Activated naive CD4-positive, alpha-beta T cell treated with anti-CD3 and anti-CD28 coated beads, Interleukin-2, amount 50 U/mL, for 24 hours (primary cell): Measurements from ENCODE around the gene ZBED1.
"Not testable (repeated sequence)": the region's sequence is repeated elsewhere in the genome, so short reads cannot be mapped to it uniquely, and the experiment has no call there.

Experiments
- H3K27ac Mint-ChIP-seq: one replicate; pipeline ENCODE4 v1.8.0; 2021; ENCODE audit warnings: mild to moderate bottlenecking, mixed read lengths
- H3K27me3 Mint-ChIP-seq: one replicate; pipeline ENCODE4 v1.8.0; 2021; ENCODE audit warnings: mixed read lengths
- H3K36me3 Mint-ChIP-seq: one replicate; pipeline ENCODE4 v1.8.0; 2021; ENCODE audit warnings: mixed read lengths
- H3K4me1 Mint-ChIP-seq: one replicate; pipeline ENCODE4 v1.8.0; 2021; ENCODE audit warnings: mixed read lengths
- H3K4me3 Mint-ChIP-seq: one replicate; pipeline ENCODE4 v1.8.0; 2021; ENCODE audit warnings: mild to moderate bottlenecking, mixed read lengths
- H3K9me3 Mint-ChIP-seq: one replicate; pipeline ENCODE4 v1.8.0; 2021; ENCODE audit warnings: mixed read lengths

ZBED1 gene

DNA sequence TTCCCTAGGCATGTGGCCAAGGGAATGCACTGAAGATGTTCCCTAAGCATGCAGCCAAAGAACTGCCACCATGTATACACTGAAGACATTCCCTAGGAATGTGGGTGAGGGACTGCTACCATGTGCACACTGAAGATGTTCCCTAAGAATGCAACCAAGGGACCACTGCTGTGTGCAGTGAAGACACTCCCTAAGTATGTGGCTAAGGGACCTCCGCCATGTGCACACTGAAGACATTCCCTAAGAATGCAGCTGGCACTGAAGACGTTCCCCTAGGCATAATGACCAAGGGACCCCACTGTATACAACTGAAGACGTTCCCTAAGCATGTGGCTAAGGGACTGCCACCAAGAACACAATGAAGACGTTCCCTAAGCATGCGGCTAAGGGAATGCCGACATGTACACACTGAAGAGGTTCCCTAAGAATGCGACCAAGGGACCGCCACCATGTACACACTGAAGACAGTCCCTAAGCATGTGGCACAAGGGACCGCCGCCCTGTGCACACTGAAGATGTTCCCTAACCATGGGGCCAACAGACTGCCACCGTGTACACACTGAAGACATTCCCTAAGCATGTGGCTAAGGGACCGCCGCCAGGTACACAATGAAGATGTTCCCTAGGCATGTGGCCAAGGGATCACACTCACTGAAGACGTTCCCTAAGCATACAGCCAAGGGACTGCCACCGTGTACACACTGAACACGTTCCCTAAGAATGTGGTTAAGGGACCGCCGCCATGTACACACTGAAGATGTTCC is 25.6 kb downstream of the ZBED1 start:
- peaks cover 11% of the 10 kb centered on the region for H3K36me3 Mint-ChIP-seq
- H3K27me3 Mint-ChIP-seq = no peaks in the 10 kb centered on the region
- H3K4me1 Mint-ChIP-seq = peaks cover 7% of the 10 kb centered on the region

DNA sequence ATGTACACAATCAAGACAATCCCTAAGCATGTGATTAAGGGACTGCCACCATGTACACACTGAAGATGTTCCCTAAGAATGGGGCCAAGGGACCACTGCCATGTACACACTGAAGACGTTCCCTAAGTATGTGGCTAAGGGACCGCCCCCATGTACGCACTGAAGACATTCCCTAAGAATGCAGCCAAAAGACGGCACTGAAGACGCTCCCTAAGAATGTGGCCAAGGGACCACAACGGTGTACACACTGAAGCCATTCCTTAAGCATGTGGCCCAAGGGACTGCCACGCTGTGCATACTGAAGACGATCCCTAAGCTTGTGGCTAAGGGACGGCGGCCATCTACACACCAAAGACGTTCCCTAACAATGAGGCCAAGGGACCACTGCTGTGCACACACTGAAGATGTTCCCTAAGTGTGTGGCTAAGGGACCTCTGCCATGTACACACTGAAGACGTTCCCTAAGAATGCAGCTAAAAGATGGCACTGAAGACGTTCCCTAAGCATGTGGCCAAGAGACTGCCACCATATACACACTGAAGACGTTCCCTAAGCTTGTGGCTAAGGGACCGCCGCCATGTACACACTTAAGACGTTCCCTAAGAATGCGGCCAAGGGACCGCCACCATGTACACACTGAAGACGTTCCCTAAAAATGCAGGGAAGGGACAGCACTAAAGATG is 26.4 kb downstream of the ZBED1 start:
- peaks cover 9% of the 10 kb centered on the region for H3K36me3 Mint-ChIP-seq
- H3K27ac Mint-ChIP-seq = no peak overlapping the region
- H3K27me3 Mint-ChIP-seq = no peaks in the 10 kb centered on the region
- H3K9me3 Mint-ChIP-seq = no peaks in the 10 kb centered on the region
- H3K4me1 Mint-ChIP-seq = peaks cover 7% of the 10 kb centered on the region
- H3K4me3 Mint-ChIP-seq = no peak overlapping the region

More for the DNA sequence above, 25.6 kb downstream of the ZBED1 start:
- H3K9me3 Mint-ChIP-seq = no peaks in the 10 kb centered on the region
- no peak overlapping the region for H3K27ac Mint-ChIP-seq
- H3K4me3 Mint-ChIP-seq = no peak overlapping the region

DNA sequence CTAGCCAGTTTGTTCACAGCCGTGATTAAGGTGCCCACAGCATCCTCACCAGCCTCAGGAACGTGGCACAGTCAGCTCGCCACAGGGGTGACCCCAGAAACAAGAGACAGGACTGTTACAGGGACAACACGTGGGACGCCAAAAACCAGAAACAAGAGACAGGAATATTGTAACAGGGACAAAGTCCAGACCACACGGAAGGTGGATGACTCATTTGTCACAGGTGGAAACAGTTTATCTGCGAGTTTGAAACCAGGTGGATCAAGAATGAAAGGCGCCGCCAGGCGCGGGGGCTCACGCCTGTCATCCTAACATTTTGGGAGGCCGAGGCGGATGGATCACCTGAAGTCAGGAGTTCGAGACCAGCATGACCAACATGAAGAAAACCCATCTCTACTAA is 27.7 kb downstream of the ZBED1 start:
- not testable (repeated sequence) for H3K9me3 Mint-ChIP-seq, H3K4me3 Mint-ChIP-seq, H3K27me3 Mint-ChIP-seq, H3K4me1 Mint-ChIP-seq, H3K36me3 Mint-ChIP-seq
- peak overlapping the region; percentile 62 for H3K27ac Mint-ChIP-seq

DNA sequence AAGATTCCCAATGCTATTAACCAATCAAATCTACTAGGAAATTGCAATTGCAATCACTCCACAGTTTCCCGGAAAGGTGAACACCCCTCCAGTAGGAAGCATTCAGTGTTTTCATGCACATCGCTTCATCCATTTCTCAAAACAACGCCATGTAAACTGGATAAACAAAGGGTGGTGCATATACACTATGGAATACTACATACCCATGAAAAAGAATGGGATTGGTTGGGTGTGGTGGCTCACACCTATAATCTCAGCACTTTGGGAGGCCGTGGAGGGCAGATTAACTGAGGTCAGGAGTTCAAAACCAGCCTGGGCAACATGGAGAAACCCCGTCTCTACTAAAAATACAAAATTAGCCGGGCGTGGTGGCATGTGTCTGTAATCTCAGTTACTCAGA is 29.1 kb downstream of the ZBED1 start:
- no peaks in the 10 kb centered on the region for H3K27me3 Mint-ChIP-seq
- no peak overlapping the region for H3K4me3 Mint-ChIP-seq
- peaks cover 8% of the 10 kb centered on the region for H3K4me1 Mint-ChIP-seq
- H3K9me3 Mint-ChIP-seq = no peaks in the 10 kb centered on the region
- H3K36me3 Mint-ChIP-seq = peaks cover 9% of the 10 kb centered on the region
- no peak overlapping the region for H3K27ac Mint-ChIP-seq

DNA sequence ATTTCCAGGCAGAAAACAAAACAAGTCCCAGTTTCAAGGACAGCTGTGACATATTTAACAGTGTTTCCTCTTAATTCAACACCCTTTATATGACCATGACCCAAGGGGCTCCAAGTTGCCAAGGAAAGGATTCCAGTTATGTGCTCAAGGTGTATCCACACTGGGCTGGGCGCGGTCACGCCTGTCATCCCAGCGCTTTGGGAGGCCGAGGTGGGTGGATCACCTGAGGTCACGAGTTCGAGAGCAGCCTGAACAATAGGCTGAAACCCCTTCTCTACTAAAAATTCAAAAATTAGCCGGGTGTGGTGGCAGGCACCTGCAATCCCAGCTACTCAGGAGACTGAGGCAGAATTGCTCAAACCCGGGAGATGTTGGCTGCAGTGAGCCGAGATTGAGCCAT is 29.6 kb downstream of the ZBED1 start:
- not testable (repeated sequence) for H3K36me3 Mint-ChIP-seq, H3K4me1 Mint-ChIP-seq, H3K27ac Mint-ChIP-seq, H3K9me3 Mint-ChIP-seq, H3K4me3 Mint-ChIP-seq, H3K27me3 Mint-ChIP-seq

DNA sequence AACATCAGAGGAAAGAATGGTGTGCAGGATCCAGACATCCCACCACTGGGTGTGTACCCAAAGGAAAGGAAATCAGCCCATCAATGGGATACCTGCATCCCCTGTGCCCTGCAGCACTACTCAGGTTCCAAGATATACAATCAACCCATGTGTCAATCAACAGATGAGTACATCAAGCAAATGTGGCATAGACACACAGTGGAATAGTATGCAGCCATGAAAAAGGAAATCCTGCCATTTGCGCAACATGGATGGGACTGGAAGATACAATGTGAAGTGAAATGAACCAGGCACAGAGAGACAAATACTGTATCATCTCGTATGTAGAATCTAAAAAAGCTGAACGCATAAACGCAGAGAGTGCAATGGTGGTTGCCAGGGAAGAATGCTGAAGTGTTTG is 30.9 kb downstream of the ZBED1 start:
- not testable (repeated sequence) for H3K27ac Mint-ChIP-seq, H3K36me3 Mint-ChIP-seq, H3K27me3 Mint-ChIP-seq, H3K4me1 Mint-ChIP-seq, H3K9me3 Mint-ChIP-seq, H3K4me3 Mint-ChIP-seq

DNA sequence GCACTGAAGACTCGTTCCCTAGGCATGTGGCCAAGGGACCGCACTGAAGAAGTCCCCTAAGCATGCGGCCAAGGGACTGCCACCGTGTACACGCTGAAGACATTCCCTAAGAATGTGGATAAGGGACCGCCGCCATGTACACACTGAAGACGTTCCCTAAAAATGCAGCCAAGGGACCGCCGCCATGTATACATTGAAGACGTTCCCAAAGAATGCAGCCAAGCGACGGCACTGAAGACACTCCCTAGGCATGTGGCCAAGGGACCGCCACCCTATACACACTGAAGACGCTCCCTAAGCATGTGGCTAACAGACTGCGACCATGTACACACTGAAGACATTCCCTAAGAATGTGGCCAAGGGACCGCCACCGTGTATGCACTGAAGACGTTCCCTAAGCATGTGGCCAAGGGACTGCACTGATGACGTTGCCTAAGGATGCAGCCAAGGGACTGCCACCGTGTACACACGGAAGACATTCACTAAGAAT is 31.5 kb downstream of the ZBED1 start:
- no peak overlapping the region for H3K27ac Mint-ChIP-seq
- H3K36me3 Mint-ChIP-seq = peaks cover 9% of the 10 kb centered on the region
- no peaks in the 10 kb centered on the region for H3K27me3 Mint-ChIP-seq
- peaks cover 4% of the 10 kb centered on the region for H3K4me1 Mint-ChIP-seq
- H3K4me3 Mint-ChIP-seq = no peak overlapping the region
- H3K9me3 Mint-ChIP-seq = no peaks in the 10 kb centered on the region

DNA sequence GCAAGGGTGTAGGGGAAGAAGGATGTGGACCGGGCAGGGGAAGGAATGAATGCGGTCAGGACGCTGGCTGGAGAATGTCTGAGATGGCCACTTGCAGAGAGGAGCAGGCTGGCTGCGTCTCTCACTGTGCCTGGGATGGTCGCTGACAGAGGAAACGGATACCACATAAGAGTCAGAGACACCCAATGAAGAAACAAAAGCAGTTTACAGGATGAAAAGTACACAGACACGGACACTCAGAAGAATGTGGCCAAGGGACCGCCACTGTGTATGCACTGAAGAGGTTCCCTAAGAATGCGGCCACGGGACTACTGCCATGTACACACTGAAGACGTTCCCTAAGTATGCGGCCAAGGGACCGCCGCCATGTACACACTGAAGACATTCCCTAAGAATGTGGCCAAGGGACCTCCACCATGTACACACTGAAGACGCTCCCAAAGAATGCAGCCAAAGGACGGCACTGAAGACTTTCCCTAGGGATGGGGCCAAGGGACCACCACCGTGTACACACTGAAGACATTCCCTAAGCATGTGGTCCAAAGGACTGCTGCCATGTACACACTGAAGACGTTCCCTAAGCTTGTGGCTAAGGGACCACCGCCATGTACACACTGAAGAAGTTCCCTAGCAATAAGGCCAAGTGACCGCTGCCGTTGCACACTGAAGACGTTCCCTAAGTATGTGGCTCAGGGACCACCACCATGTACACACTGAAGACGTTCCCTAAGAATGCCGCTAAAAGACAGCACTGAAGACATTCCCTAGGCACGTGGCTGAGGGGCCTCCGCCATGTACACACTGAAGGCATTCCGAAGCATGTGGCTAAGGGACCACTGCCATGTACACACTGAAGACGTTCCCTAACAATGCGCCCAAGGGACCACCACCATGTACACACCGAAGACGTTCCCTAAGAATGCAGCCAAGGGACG is 32.2 kb downstream of the ZBED1 start:
- Mint-ChIP-seq H3K36me3 (peaks cover 9% of the 10 kb centered on the region), H3K27me3 (no peaks in the 10 kb centered on the region), H3K27ac (no peak overlapping the region)

DNA sequence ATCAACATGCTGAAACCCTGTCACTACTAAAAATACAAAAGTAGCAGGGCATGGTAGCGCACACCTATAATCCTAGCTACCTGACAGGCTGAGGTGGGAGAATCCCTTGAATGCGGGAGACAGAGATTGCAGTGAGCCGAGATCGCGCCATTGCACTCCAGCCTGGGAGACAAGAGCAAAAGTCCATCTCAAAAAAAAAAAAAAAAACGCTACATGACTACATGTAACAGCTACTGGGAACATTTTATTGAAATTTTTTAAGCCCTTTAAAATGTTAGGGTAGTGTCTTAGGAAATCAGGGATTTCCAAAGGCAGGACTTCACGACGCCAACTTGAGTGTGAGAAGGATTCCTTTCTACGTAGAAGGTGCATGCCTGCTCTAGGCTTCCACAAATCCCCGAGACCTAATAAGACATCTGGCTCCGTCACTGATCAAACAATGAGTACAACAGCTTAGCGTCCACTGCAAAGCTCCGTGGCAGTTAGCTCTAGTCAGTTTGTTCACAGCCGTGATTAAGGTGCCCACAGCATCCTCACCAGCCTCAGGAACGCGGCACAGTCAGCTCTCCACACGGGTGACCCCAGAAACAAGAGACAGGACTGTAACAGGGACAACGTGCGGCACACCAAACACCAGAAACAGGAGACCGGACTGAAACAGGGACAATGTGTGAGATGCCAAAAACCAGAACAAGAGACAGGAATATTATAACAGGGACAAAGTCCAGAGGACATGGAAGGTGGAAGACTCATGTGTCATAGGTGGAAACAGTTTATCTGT is 33.7 kb downstream of the ZBED1 start:
- H3K9me3 Mint-ChIP-seq = no peaks in the 10 kb centered on the region

More for the DNA sequence above, 32.2 kb downstream of the ZBED1 start:
- Mint-ChIP-seq H3K9me3 (no peaks in the 10 kb centered on the region), H3K4me1 (peaks cover 6% of the 10 kb centered on the region), H3K4me3 (no peak overlapping the region)

DNA sequence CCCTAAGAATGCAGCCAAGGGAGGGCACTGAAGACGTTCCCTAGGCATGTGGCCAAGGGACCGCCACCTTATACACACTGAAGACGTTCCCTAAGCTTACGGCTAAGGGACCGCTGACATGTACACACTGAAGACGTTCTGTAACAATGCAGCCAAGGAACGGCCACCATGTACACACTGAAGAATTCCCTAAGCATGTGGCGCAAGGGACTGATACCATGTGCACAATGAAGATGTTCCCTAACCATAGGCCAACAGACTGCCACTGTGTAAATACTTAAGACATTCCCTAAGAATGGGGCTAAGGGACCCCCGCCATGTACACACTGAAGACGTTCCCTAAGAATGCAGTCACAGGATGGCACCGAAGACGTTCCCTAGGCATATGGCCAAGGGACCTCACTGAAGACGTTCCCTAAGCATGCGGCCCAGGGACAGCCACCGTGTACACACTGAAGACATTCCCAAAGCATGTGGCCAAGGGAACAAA is 36.1 kb downstream of the ZBED1 start:
- H3K27ac Mint-ChIP-seq = no peak overlapping the region

More for the DNA sequence above, 33.7 kb downstream of the ZBED1 start:
- H3K4me1 Mint-ChIP-seq = peaks cover 10% of the 10 kb centered on the region
- no peak overlapping the region for H3K4me3 Mint-ChIP-seq
- H3K36me3 Mint-ChIP-seq = peaks cover 6% of the 10 kb centered on the region
- no peak overlapping the region for H3K27ac Mint-ChIP-seq
- no peaks in the 10 kb centered on the region for H3K27me3 Mint-ChIP-seq

DNA sequence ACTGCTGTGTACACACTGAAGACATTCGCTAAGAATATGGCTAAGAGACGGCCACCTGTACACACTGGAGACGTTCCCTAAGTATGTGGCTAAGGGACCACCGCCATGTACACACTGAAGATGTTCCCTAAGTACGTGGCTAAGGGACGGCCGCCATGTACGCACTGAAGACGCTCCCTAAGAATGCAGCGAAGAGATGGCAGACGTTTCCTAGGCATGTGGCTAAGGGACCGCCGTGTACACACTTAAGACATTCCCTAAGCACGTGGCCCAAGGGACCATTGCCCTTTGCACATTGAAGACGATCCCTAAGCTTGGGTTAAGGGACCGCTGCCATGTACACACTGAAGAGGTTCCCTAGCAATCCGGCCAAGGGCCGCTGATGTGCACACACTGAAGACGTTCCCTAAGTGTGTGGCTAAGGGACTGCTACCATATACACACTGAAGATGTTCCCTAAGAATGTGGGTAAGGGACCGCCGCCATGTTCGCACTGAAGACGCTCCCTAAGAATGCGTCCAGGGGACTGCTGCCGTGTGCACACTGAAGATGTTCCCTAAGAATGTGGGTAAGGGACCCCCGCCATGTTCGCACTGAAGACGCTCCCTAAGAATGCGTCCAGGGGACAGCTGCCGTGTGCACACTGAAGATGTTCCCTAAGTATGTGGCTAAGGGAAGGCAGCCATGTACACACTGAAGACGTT is 36.7 kb downstream of the ZBED1 start:
- Mint-ChIP-seq H3K4me3 (no peak overlapping the region), H3K9me3 (no peaks in the 10 kb centered on the region), H3K27me3 (no peaks in the 10 kb centered on the region), H3K4me1 (peaks cover 13% of the 10 kb centered on the region), H3K27ac (no peak overlapping the region), H3K36me3 (peaks cover 3% of the 10 kb centered on the region)

More for the DNA sequence above, 36.1 kb downstream of the ZBED1 start:
- Mint-ChIP-seq H3K9me3 (no peaks in the 10 kb centered on the region), H3K27me3 (no peaks in the 10 kb centered on the region), H3K36me3 (peaks cover 3% of the 10 kb centered on the region), H3K4me1 (peaks cover 13% of the 10 kb centered on the region), H3K4me3 (no peak overlapping the region)

DNA sequence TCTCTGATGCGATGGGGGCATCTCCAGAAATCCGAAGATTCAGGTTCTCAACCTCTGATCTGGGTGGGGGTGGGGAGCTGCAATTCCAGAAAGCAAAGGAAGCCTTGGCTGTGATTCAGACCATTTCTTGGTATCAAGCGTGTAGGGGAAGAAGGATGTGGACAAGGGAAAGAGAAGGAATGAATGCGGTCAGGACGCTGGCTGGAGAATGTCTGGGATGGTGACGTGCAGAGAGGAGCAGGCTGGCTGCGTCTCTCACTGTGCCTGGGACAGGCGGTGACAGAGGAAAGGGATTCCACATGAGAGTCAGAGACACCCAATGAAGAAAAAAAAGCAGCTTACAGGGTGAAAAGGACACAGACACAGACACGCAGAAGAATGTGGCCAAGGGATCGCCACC is 37.3 kb downstream of the ZBED1 start:
- H3K27me3 Mint-ChIP-seq, H3K9me3 Mint-ChIP-seq, H3K4me3 Mint-ChIP-seq, H3K36me3 Mint-ChIP-seq, H3K27ac Mint-ChIP-seq: not testable (repeated sequence)
- H3K4me1 Mint-ChIP-seq = peaks cover 13% of the 10 kb centered on the region

DNA sequence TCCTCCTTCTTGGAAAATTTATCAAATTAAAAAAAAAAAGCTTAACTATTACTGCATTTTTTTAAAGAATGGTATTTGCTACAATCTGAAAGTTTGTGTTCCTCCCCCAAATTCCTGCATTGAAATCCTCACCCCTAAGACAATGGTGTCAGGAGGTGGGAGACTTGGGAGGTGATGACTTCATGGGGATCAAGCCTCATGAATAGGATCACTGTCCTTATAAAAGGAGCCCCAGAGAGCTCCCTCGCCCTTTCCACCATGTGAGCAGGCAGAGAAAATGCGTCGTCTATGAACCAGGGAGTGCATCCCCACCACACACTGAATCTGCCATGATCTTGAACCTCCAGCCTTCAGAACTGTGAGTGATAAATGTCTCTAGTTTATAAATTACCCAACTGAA is 38.0 kb downstream of the ZBED1 start:
- no peaks in the 10 kb centered on the region for H3K27me3 Mint-ChIP-seq
- H3K27ac Mint-ChIP-seq = no peak overlapping the region
- H3K4me3 Mint-ChIP-seq = no peak overlapping the region
- H3K36me3 Mint-ChIP-seq = peaks cover 7% of the 10 kb centered on the region
- peaks cover 5% of the 10 kb centered on the region for H3K9me3 Mint-ChIP-seq
- peaks cover 9% of the 10 kb centered on the region for H3K4me1 Mint-ChIP-seq

DNA sequence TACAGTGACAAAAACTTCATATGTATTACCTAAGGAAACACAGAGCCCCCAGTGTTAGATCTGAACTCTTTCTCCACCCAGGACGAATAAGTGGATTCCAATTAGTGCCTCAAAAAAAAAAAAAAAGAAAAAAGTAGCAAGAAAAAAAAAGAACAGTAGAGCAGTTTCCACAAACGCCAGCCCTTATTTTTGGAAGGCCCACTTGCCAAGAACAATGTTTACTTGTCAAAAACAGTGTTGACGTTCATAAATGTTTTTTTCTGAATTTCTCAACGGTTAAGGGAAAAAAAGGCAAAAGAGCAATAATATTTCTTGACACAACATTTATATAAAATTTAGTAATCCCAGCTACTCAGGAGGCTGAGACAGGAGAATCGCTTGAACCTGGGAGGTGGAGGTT is 38.7 kb downstream of the ZBED1 start:
- H3K9me3 Mint-ChIP-seq = peaks cover 5% of the 10 kb centered on the region
- peaks cover 9% of the 10 kb centered on the region for H3K4me1 Mint-ChIP-seq
- no peak overlapping the region for H3K4me3 Mint-ChIP-seq
- H3K36me3 Mint-ChIP-seq = peaks cover 7% of the 10 kb centered on the region
- no peaks in the 10 kb centered on the region for H3K27me3 Mint-ChIP-seq
- H3K27ac Mint-ChIP-seq = peak overlapping the region; percentile 55
